ENCODE measurements around the gene KCMF1. TPM values are rescaled to one million over a fixed set of nuclear protein-coding genes. Genes with fewer than 3 reads are reported as not detected.

The KCMF1 gene
- total RNA-seq, 2 donors from 2014 or later: 7.9 to 30.4 TPM

GRCh38 chr2:85012855-85013254 is 41.9 kb downstream of the KCMF1 start:
- Histone ChIP-seq H3K4me3 (no peak overlapping the region), H3K9me3 (no peaks in the 10 kb centered on the region), H3K36me3 (replicated peaks in 1 of 2; ENCODE audit: insufficient read depth in 1 of 2, low read depth in 2 of 2) (no peaks in the 10 kb centered on the region), H3K4me1 (peaks cover 48% of the 10 kb centered on the region), H3K27ac (no peak overlapping the region), H3K27me3 (no peaks in the 10 kb centered on the region)
- no peak for ATAC-seq
- WGBS, 2 donors: 88 to 95% methylated on average over 1 of the region's 1 CpG
- no peak for DNase-seq
- TF ChIP-seq POLR2A (IDR thresholded peaks at IDR 0.05) (no peak), CTCF (IDR thresholded peaks at IDR 0.05) (no peak)
- intact Hi-C loops (cut with DNase I): no loop called here

GRCh38 chr2:85015653-85016360 is 44.8 kb downstream of the KCMF1 start:
- Histone ChIP-seq H3K4me1 (peaks cover 62% of the 10 kb centered on the region), H3K9me3 (no peaks in the 10 kb centered on the region), H3K36me3 (replicated peaks in 1 of 2; ENCODE audit: insufficient read depth in 1 of 2, low read depth in 2 of 2) (no peaks in the 10 kb centered on the region), H3K27ac (peak overlapping the region in 1 of 4 donors; percentile 50), H3K4me3 (no peak overlapping the region), H3K27me3 (no peaks in the 10 kb centered on the region)
- ATAC-seq (no peak), DNase-seq (no peak)
- WGBS, 2 donors: 56 to 58% methylated on average over 7 of the region's 7 CpGs
- peak in 1 of 7 experiments; percentile 10 for TF ChIP-seq CTCF (IDR thresholded peaks at IDR 0.05)
- no peak for TF ChIP-seq POLR2A (IDR thresholded peaks at IDR 0.05)
- intact Hi-C loops (cut with DNase I): no loop called here

GRCh38 chr2:85016446-85016845 is 45.5 kb downstream of the KCMF1 start:
- intact Hi-C loops (cut with DNase I): no loop called here
- H3K4me3 ChIP-seq: no peak overlapping the region
- ATAC-seq (no peak), DNase-seq (no peak)
- H3K27ac ChIP-seq: peak overlapping the region in 1 of 4 donors; percentile 50
- H3K9me3 ChIP-seq: no peaks in the 10 kb centered on the region
- 76 to 80% methylated on average over 3 of the region's 3 CpGs for WGBS, 2 donors
- H3K27me3 ChIP-seq: no peaks in the 10 kb centered on the region
- no peaks in the 10 kb centered on the region for H3K36me3 ChIP-seq (replicated peaks in 1 of 2; ENCODE audit: insufficient read depth in 1 of 2, low read depth in 2 of 2)
- TF ChIP-seq POLR2A (IDR thresholded peaks at IDR 0.05): no peak
- TF ChIP-seq CTCF (IDR thresholded peaks at IDR 0.05): no peak
- H3K4me1 ChIP-seq: peaks cover 61% of the 10 kb centered on the region

- peaks cover 52% of the 10 kb centered on the region for H3K4me1 ChIP-seq
- 10 to 16% methylated on average over 5 of the region's 5 CpGs for WGBS, 2 donors
- H3K27me3 ChIP-seq: no peaks in the 10 kb centered on the region
- peak overlapping the region in 1 of 4 donors; percentile 37 for H3K27ac ChIP-seq
- intact Hi-C loops (cut with DNase I): no loop called here
- H3K4me3 ChIP-seq: no peak overlapping the region
- H3K36me3 ChIP-seq (replicated peaks in 1 of 2; ENCODE audit: insufficient read depth in 1 of 2, low read depth in 2 of 2): no peaks in the 10 kb centered on the region
- DNase-seq (no peak), ATAC-seq (no peak)
- TF ChIP-seq POLR2A (IDR thresholded peaks at IDR 0.05) (no peak), CTCF (IDR thresholded peaks at IDR 0.05) (peak in 3 of 7 experiments; percentile 26 to 34 (median 33))
- no peaks in the 10 kb centered on the region for H3K9me3 ChIP-seq
Observed at GRCh38 chr2:85017411-85018048, 46.6 kb downstream of the KCMF1 start.
